Stimulated activated CD8-positive, alpha-beta memory T cell treated with anti-CD3 and anti-CD28 coated beads, Interleukin-4, amount 100 ng/mL, for 24 hours (primary cell): ENCODE data around the gene MRPL23.

Source experiments
- DNase-seq: peaks from one replicate; pipeline ENCODE4 v3.0.0-alpha.2; 2020; ENCODE audit warnings: low read depth

The MRPL23 gene

GRCh38 chr11:1921574-1922141 lies 25.5 kb upstream of the MRPL23 start:
- DNase-seq: no peak

GRCh38 chr11:1922481-1923081 lies 24.6 kb upstream of the MRPL23 start:
- DNase-seq: no peak

GRCh38 chr11:1923201-1923956 lies 23.8 kb upstream of the MRPL23 start:
- DNase-seq: no peak

- DNase-seq: no peak
Observed at GRCh38 chr11:1924181-1924580, 23.0 kb upstream of the MRPL23 start.

- DNase-seq: no peak
Observed at GRCh38 chr11:1924646-1925372, 22.3 kb upstream of the MRPL23 start.

- no peak for DNase-seq
Observed at GRCh38 chr11:1925373-1926155, 21.6 kb upstream of the MRPL23 start.

- no peak for DNase-seq
Observed at GRCh38 chr11:1926156-1927025, 20.7 kb upstream of the MRPL23 start.

GRCh38 chr11:1927026-1927847 lies 19.9 kb upstream of the MRPL23 start:
- DNase-seq: no peak

- DNase-seq: no peak
Observed at GRCh38 chr11:1927848-1928469, 19.2 kb upstream of the MRPL23 start.

- DNase-seq: no peak
Observed at GRCh38 chr11:1928470-1928890, 18.7 kb upstream of the MRPL23 start.

GRCh38 chr11:1928891-1929541 lies 18.1 kb upstream of the MRPL23 start:
- no peak for DNase-seq

GRCh38 chr11:1929621-1930461 lies 17.3 kb upstream of the MRPL23 start:
- no peak for DNase-seq

GRCh38 chr11:1930462-1930830 lies 16.7 kb upstream of the MRPL23 start:
- DNase-seq: no peak

- DNase-seq: no peak
Observed at GRCh38 chr11:1931341-1932104, 15.6 kb upstream of the MRPL23 start.

GRCh38 chr11:1932105-1932480 lies 15.0 kb upstream of the MRPL23 start:
- DNase-seq: no peak

GRCh38 chr11:1932681-1933080 lies 14.5 kb upstream of the MRPL23 start:
- DNase-seq: no peak
